Liver (tissue), 9 donors: ENCODE results near the gene COQ8A. TPM values are rescaled to one million over a fixed set of nuclear protein-coding genes. Genes with fewer than 3 reads are reported as not detected.

Experiments
- DNase-seq: peaks from one replicate; pipeline ENCODE4 v3.0.0-alpha.2; 2017; ENCODE audit warnings: low spot score
- H3K27ac ChIP-seq, 2 donors: one replicate each; pipeline ENCODE4 v1.7.0; 2013; ENCODE audit warnings: inconsistent platforms in 2 of 2, low read length in 2 of 2, control low read depth in 1 of 2, low read depth in 1 of 2, mild to moderate bottlenecking in 1 of 2
- H3K27me3 ChIP-seq, 4 donors: one replicate each; pipeline versions ENCODE4 v1.6.1 to v1.7.0; 2013; ENCODE audit warnings: low read length in 3 of 4, inconsistent platforms in 1 of 4, mild to moderate bottlenecking in 1 of 4, moderate library complexity in 1 of 4; ENCODE audit not compliant: control insufficient read depth in 4 of 4, insufficient read depth in 4 of 4
- H3K36me3 ChIP-seq, 4 donors: one replicate each; pipeline versions ENCODE4 v1.6.1 to v1.7.0; 2013; ENCODE audit warnings: low read length in 3 of 4, mild to moderate bottlenecking in 3 of 4, low read depth in 1 of 4, moderate library complexity in 1 of 4; ENCODE audit not compliant: control insufficient read depth in 4 of 4, insufficient read depth in 3 of 4
- H3K4me1 ChIP-seq, 4 donors: one replicate each; pipeline versions ENCODE4 v1.6.1 to v1.7.0; 2013; ENCODE audit warnings: low read length in 3 of 4, mild to moderate bottlenecking in 3 of 4, moderate library complexity in 1 of 4; ENCODE audit not compliant: control insufficient read depth in 4 of 4, insufficient read depth in 4 of 4
- H3K4me3 ChIP-seq, 3 donors: one replicate each; pipeline versions ENCODE4 v1.6.1 to v1.7.0; 2013; ENCODE audit warnings: low read length in 3 of 3, control low read depth in 1 of 3, low read depth in 1 of 3, mild to moderate bottlenecking in 1 of 3
- H3K9ac ChIP-seq, 2 donors: one replicate each; pipeline ENCODE4 v1.7.0; 2013; ENCODE audit warnings: low read length in 2 of 2, mild to moderate bottlenecking in 2 of 2, moderate library complexity in 2 of 2, control low read depth in 1 of 2, low read depth in 1 of 2
- H3K9me3 ChIP-seq, 4 donors: one replicate each; pipeline versions ENCODE4 v1.6.1 to v1.7.0; 2013; ENCODE audit warnings: low read length in 3 of 4; ENCODE audit not compliant: control insufficient read depth in 4 of 4
- ATF3 ChIP-seq: IDR thresholded peaks from 2 replicates; pipeline ENCODE4 v1.6.1; 2016; ENCODE audit warnings: antibody characterized with exemption
- CTCF ChIP-seq: fragments of 150-350 bp; IDR thresholded peaks from 2 replicates; pipeline ENCODE4 v1.5.1; 2017; ENCODE audit warnings: improper control_type of control experiment, low read depth, low read length; ENCODE audit not compliant: missing input control
- EGR1 ChIP-seq, 2 donors: IDR thresholded peaks; 2 replicates each; pipeline ENCODE4 v1.6.1; 2016 to 2018; ENCODE audit warnings: antibody characterized with exemption in 2 of 2, low read depth in 2 of 2
- FOXA1 ChIP-seq: IDR thresholded peaks from 2 replicates; pipeline ENCODE4 v1.6.1; 2016; ENCODE audit warnings: antibody characterized with exemption
- GABPA ChIP-seq, 2 donors: IDR thresholded peaks in 1 of 2; conservative IDR thresholded peaks in 1 of 2; 2 replicates each; pipeline ENCODE4 v1.6.1; 2016; ENCODE audit warnings: antibody characterized with exemption in 2 of 2, mild to moderate bottlenecking in 1 of 2, moderate library complexity in 1 of 2
- HNF4G ChIP-seq: IDR thresholded peaks from 2 replicates; pipeline ENCODE4 v1.6.1; 2016; ENCODE audit warnings: antibody characterized with exemption
- NR2F2 ChIP-seq: IDR thresholded peaks from 2 replicates; pipeline ENCODE4 v1.6.1; 2016; ENCODE audit warnings: antibody characterized with exemption
- RAD21 ChIP-seq, 2 donors: IDR thresholded peaks; 2 replicates each; pipeline ENCODE4 v1.6.1; 2016; ENCODE audit warnings: antibody characterized with exemption in 2 of 2, mild to moderate bottlenecking in 2 of 2
- REST ChIP-seq: IDR thresholded peaks from 2 replicates; pipeline ENCODE4 v1.6.1; 2016; ENCODE audit warnings: antibody characterized with exemption, mild to moderate bottlenecking
- RXRA ChIP-seq, 2 donors: IDR thresholded peaks; 2 replicates each; pipeline ENCODE4 v1.6.1; 2017 to 2018; ENCODE audit warnings: antibody characterized with exemption in 2 of 2, mild to moderate bottlenecking in 1 of 2
- TAF1 ChIP-seq: conservative IDR thresholded peaks from 2 replicates; pipeline ENCODE4 v1.6.1; 2016; ENCODE audit warnings: antibody characterized with exemption, mild to moderate bottlenecking
- YY1 ChIP-seq: IDR thresholded peaks from 2 replicates; pipeline ENCODE4 v1.6.1; 2016; ENCODE audit warnings: antibody characterized with exemption, mild to moderate bottlenecking
- ZBTB33 ChIP-seq: IDR thresholded peaks from 2 replicates; pipeline ENCODE4 v1.6.1; 2016; ENCODE audit warnings: antibody characterized with exemption
- WGBS: extraction: QIAGEN DNeasy Blood & Tissue Kit; methylation state at CpG from one replicate; pipeline ENCODE4 v1.1.7; 2013; 5-methylcytosine and 5-hydroxymethylcytosine counted together
- polyA plus RNA-seq, 2 donors: library from polyadenylated mRNA; stranded (reverse) in 1 of 2; unstranded in 1 of 2; fragments of 200-250 nt in 1 of 2; fragments of >200 nt in 1 of 2; fragmentation: Nextera tagmentation in 1 of 2; extraction: Ambion mirVana in 1 of 2; gene quantifications; one replicate each; pipeline versions ENCODE4 v1.2.1 to v1.2.3, GENCODE V29; 2013 to 2015
- total RNA-seq, 2 donors: library from RNA; depleted of rRNA; stranded (reverse); fragments of >200 nt; gene quantifications; one replicate each; pipeline ENCODE4 v1.2.3, GENCODE V29; 2014
- donor health status: healthy.
- donor health status: healthy.
- donor health status: healthy.
- donor health status: healthy.
- donor health status: healthy.

The COQ8A gene
- total and polyA plus RNA-seq, 4 donors: 24.4 to 60.0 (median 54.9) TPM

GRCh38 chr1:226958300-226958699 is 18.2 kb downstream of the COQ8A start:
- H3K27ac ChIP-seq: no peak overlapping the region
- no peaks in the 10 kb centered on the region for H3K9me3 ChIP-seq
- H3K36me3 ChIP-seq: peaks cover 0 to 2% (median 2%) of the 10 kb centered on the region in 4 donors
- H3K27me3 ChIP-seq: no peaks in the 10 kb centered on the region
- 78% methylated on average over 13 of the region's 13 CpGs for WGBS
- H3K4me1 ChIP-seq: peaks cover 0 to 15% (median 11%) of the 10 kb centered on the region in 4 donors
- no peak overlapping the region for H3K4me3 ChIP-seq
- DNase-seq: no peak
- no peak overlapping the region for H3K9ac ChIP-seq
- no peak for TF ChIP-seq YY1
- peak in 1 of 2 donors; percentile 41 for TF ChIP-seq RXRA (IDR thresholded peaks at IDR 0.05)

GRCh38 chr1:226960256-226960655 is 20.2 kb downstream of the COQ8A start:
- peaks cover 5 to 28% (median 22%) of the 10 kb centered on the region in 4 donors for H3K4me1 ChIP-seq
- no peaks in the 10 kb centered on the region for H3K27me3 ChIP-seq
- TF ChIP-seq YY1 (no peak), ATF3 (no peak), HNF4G (no peak), CTCF (no peak), TAF1 (no peak), FOXA1 (no peak), GABPA (IDR thresholded peaks at IDR 0.05 in 1 of 2, conservative IDR thresholded peaks at IDR 0.05 in 1 of 2) (no peak), EGR1 (IDR thresholded peaks at IDR 0.05; ENCODE audit: low read depth in 2 of 2) (no peak), NR2F2 (no peak)
- H3K36me3 ChIP-seq: peaks cover 0 to 3% (median 1%) of the 10 kb centered on the region in 4 donors
- 78% methylated on average over 5 of the region's 5 CpGs for WGBS
- H3K4me3 ChIP-seq: no peak overlapping the region
- no peaks in the 10 kb centered on the region for H3K9me3 ChIP-seq
- H3K27ac ChIP-seq: no peak overlapping the region
- no peak for DNase-seq
- H3K9ac ChIP-seq: no peak overlapping the region

- Histone ChIP-seq H3K4me3 (no peak overlapping the region), H3K36me3 (peaks cover 0 to 9% (median 4%) of the 10 kb centered on the region in 4 donors), H3K9ac (no peak overlapping the region), H3K4me1 (peaks cover 5 to 35% (median 27%) of the 10 kb centered on the region in 4 donors), H3K27me3 (no peaks in the 10 kb centered on the region), H3K27ac (no peak overlapping the region), H3K9me3 (no peaks in the 10 kb centered on the region)
- DNase-seq: no peak
- 97% methylated on average over 13 of the region's 13 CpGs for WGBS
- TF ChIP-seq RAD21 (IDR thresholded peaks at IDR 0.05) (no peak), REST (no peak), ZBTB33 (no peak)
These were observed 21.1 kb downstream of the COQ8A start for GRCh38 chr1:226960944-226961765.
